Measurements from ENCODE around the gene COX19. TPM values are rescaled to one million over a fixed set of nuclear protein-coding genes. Genes with fewer than 3 reads are reported as not detected.

Gene COX19
- total and polyA plus RNA-seq, 2 of the 13 experiments (the other 11 are each of a cell fraction or from before 2014, with no cell fraction given) = 11.5 to 21.7 TPM

DNA sequence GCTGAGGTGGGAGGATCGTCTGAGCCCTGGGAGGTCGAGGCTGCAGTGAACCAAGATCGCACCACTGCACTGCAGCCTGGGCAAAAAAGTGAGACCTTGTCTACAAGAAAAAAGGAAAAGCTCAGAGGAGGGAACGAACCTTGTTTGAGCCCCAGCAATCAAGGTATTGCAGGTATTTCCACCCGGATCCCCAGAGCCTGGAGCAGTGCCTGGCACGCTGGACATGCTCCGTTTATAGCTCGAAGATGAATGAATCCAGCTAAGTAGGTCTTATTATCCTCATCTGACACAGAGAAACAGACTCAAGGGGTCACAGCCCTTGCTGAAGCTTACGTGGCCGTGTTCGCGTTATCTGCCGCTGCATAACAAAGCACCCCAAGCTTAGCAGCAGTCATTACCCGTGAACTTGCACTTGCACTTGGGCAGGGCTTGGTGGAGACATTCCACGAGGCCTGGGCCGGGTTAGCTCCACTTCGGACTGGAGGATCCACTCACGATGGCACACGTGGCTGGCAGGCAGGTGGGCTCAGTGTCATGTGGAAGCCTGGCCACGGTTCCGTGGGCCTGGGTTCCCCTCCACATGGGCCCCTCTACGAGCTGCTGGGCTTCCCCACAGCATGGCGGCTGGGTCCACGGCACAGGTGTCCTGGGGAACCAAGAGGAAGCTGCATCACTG lies 3.2 kb upstream of the COX19 start (continued):
- TF ChIP-seq ATRX (CRISPR knock-in tag; IDR thresholded peaks at IDR 0.05; ENCODE audit: borderline replicate concordance) (no peak), ZNF121 (CRISPR knock-in tag; IDR thresholded peaks at IDR 0.05) (no peak), SAFB2 (CRISPR knock-in tag; IDR thresholded peaks at IDR 0.05; ENCODE audit: borderline replicate concordance, low read depth) (0 out of 2 replicates have a peak, but pooled peaks have one; percentile 20), ZBTB8A (CRISPR knock-in tag; IDR thresholded peaks at IDR 0.05; ENCODE audit: borderline replicate concordance, low read depth) (no peak), SSRP1 (CRISPR knock-in tag; IDR thresholded peaks at IDR 0.05) (0 out of 2 replicates have a peak, but pooled peaks have one; percentile 22), RBM22 (optimal IDR thresholded peaks at IDR 0.05; ENCODE audit: low read length) (peak; percentile 93), HOXA9 (CRISPR knock-in tag; IDR thresholded peaks at IDR 0.05; ENCODE audit: borderline replicate concordance) (0 out of 2 replicates have a peak, but pooled peaks have one; percentile 38), RARA (CRISPR knock-in tag; IDR thresholded peaks at IDR 0.05) (0 out of 2 replicates have a peak, but pooled peaks have one; percentile 16), AGO2 (optimal IDR thresholded peaks at IDR 0.05; ENCODE audit: low read depth, low read length) (peak; percentile 90), ZNF333 (CRISPR knock-in tag; IDR thresholded peaks at IDR 0.05; ENCODE audit: borderline replicate concordance) (no peak), FOXC1 (CRISPR knock-in tag; IDR thresholded peaks at IDR 0.05; ENCODE audit: borderline replicate concordance) (no peak)
- TF ChIP-seq, protein P1, sequence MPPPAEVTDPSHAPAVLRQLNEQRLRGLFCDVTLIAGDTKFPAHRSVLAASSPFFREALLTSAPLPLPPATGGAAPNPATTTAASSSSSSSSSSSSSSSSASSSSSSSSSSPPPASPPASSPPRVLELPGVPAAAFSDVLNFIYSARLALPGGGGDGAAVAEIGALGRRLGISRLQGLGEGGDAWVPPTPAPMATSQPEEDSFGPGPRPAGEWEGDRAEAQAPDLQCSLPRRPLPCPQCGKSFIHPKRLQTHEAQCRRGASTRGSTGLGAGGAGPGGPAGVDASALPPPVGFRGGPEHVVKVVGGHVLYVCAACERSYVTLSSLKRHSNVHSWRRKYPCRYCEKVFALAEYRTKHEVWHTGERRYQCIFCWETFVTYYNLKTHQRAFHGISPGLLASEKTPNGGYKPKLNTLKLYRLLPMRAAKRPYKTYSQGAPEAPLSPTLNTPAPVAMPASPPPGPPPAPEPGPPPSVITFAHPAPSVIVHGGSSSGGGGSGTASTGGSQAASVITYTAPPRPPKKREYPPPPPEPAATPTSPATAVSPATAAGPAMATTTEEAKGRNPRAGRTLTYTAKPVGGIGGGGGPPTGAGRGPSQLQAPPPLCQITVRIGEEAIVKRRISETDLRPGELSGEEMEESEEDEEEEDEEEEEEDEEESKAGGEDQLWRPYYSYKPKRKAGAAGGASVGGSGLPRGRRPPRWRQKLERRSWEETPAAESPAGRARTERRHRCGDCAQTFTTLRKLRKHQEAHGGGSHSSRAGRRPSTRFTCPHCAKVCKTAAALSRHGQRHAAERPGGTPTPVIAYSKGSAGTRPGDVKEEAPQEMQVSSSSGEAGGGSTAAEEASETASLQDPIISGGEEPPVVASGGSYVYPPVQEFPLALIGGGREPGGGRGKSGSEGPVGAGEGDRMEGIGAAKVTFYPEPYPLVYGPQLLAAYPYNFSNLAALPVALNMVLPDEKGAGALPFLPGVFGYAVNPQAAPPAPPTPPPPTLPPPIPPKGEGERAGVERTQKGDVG (CRISPR knock-in tag; IDR thresholded peaks at IDR 0.05; ENCODE audit: borderline replicate concordance) = peak; percentile 86; the same call in 1 of the 2 replicates
- TF ChIP-seq, protein P2, sequence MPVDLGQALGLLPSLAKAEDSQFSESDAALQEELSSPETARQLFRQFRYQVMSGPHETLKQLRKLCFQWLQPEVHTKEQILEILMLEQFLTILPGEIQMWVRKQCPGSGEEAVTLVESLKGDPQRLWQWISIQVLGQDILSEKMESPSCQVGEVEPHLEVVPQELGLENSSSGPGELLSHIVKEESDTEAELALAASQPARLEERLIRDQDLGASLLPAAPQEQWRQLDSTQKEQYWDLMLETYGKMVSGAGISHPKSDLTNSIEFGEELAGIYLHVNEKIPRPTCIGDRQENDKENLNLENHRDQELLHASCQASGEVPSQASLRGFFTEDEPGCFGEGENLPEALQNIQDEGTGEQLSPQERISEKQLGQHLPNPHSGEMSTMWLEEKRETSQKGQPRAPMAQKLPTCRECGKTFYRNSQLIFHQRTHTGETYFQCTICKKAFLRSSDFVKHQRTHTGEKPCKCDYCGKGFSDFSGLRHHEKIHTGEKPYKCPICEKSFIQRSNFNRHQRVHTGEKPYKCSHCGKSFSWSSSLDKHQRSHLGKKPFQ (CRISPR knock-in tag; IDR thresholded peaks at IDR 0.05; ENCODE audit: insufficient replicate concordance) = no peak
- TF ChIP-seq, protein P3, sequence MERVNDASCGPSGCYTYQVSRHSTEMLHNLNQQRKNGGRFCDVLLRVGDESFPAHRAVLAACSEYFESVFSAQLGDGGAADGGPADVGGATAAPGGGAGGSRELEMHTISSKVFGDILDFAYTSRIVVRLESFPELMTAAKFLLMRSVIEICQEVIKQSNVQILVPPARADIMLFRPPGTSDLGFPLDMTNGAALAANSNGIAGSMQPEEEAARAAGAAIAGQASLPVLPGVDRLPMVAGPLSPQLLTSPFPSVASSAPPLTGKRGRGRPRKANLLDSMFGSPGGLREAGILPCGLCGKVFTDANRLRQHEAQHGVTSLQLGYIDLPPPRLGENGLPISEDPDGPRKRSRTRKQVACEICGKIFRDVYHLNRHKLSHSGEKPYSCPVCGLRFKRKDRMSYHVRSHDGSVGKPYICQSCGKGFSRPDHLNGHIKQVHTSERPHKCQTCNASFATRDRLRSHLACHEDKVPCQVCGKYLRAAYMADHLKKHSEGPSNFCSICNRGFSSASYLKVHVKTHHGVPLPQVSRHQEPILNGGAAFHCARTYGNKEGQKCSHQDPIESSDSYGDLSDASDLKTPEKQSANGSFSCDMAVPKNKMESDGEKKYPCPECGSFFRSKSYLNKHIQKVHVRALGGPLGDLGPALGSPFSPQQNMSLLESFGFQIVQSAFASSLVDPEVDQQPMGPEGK (CRISPR knock-in tag; IDR thresholded peaks at IDR 0.05) = no peak
- TF ChIP-seq, protein P4, sequence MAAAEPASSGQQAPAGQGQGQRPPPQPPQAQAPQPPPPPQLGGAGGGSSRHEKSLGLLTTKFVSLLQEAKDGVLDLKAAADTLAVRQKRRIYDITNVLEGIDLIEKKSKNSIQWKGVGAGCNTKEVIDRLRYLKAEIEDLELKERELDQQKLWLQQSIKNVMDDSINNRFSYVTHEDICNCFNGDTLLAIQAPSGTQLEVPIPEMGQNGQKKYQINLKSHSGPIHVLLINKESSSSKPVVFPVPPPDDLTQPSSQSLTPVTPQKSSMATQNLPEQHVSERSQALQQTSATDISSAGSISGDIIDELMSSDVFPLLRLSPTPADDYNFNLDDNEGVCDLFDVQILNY (CRISPR knock-in tag; conservative IDR thresholded peaks at IDR 0.05) = no peak
- TF ChIP-seq, protein P5, sequence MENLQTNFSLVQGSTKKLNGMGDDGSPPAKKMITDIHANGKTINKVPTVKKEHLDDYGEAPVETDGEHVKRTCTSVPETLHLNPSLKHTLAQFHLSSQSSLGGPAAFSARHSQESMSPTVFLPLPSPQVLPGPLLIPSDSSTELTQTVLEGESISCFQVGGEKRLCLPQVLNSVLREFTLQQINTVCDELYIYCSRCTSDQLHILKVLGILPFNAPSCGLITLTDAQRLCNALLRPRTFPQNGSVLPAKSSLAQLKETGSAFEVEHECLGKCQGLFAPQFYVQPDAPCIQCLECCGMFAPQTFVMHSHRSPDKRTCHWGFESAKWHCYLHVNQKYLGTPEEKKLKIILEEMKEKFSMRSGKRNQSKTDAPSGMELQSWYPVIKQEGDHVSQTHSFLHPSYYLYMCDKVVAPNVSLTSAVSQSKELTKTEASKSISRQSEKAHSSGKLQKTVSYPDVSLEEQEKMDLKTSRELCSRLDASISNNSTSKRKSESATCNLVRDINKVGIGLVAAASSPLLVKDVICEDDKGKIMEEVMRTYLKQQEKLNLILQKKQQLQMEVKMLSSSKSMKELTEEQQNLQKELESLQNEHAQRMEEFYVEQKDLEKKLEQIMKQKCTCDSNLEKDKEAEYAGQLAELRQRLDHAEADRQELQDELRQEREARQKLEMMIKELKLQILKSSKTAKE (CRISPR knock-in tag; IDR thresholded peaks at IDR 0.05; ENCODE audit: borderline replicate concordance) = 0 out of 2 replicates have a peak, but pooled peaks have one; percentile 33
- TF ChIP-seq, protein P6, sequence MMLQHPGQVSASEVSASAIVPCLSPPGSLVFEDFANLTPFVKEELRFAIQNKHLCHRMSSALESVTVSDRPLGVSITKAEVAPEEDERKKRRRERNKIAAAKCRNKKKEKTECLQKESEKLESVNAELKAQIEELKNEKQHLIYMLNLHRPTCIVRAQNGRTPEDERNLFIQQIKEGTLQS (CRISPR knock-in tag; IDR thresholded peaks at IDR 0.05) = 0 out of 2 replicates have a peak, but pooled peaks have one; percentile 10
